Lung (tissue), 12 donors: ENCODE data around the gene EYA4. TPM values are rescaled to one million over a fixed set of nuclear protein-coding genes. Genes with fewer than 3 reads are reported as not detected.

ENCODE experiments used
- ATAC-seq: fragments of 200-7000 bp; cut with Tn5 transposase; one replicate; pipeline ENCODE4 v1.9.1; 2020; ENCODE audit warnings: moderate number of reproducible peaks; ENCODE audit not compliant: insufficient read depth, low FRiP score
- DNase-seq, 3 donors: peaks; one replicate each; pipeline ENCODE4 v3.0.0-alpha.2; 2013 to 2017
- H3K27ac ChIP-seq, 2 donors: one replicate each; pipeline ENCODE4 v1.5.1; 2013; ENCODE audit warnings: mild to moderate bottlenecking in 2 of 2, moderate library complexity in 2 of 2, control low read depth in 1 of 2, inconsistent platforms in 1 of 2, low read depth in 1 of 2, low read length in 1 of 2
- H3K27me3 ChIP-seq, 3 donors: one replicate each; pipeline ENCODE4 v1.5.1; 2013; ENCODE audit warnings: low read length in 2 of 3; ENCODE audit not compliant: control insufficient read depth in 3 of 3, insufficient read depth in 3 of 3
- H3K36me3 ChIP-seq, 4 donors: one replicate each; pipeline ENCODE4 v1.5.1; 2013; ENCODE audit warnings: low read length in 4 of 4, mild to moderate bottlenecking in 1 of 4, moderate library complexity in 1 of 4; ENCODE audit not compliant: control insufficient read depth in 4 of 4, insufficient read depth in 4 of 4
- H3K4me1 ChIP-seq, 5 donors: one replicate each; pipeline ENCODE4 v1.5.1; 2013; ENCODE audit warnings: low read length in 5 of 5, mild to moderate bottlenecking in 2 of 5, moderate library complexity in 1 of 5; ENCODE audit not compliant: control insufficient read depth in 5 of 5, insufficient read depth in 5 of 5
- H3K4me3 ChIP-seq: one replicate; pipeline ENCODE4 v1.5.1; 2013; ENCODE audit warnings: mild to moderate bottlenecking, control low read depth, moderate library complexity
- H3K9ac ChIP-seq, 2 donors: one replicate each; pipeline ENCODE4 v1.5.1; 2013; ENCODE audit warnings: low read length in 2 of 2, control low read depth in 1 of 2; ENCODE audit not compliant: insufficient read depth in 1 of 2
- H3K9me3 ChIP-seq, 4 donors: one replicate each; pipeline ENCODE4 v1.5.1; 2013; ENCODE audit warnings: low read length in 3 of 4, mild to moderate bottlenecking in 1 of 4, moderate library complexity in 1 of 4; ENCODE audit not compliant: control insufficient read depth in 4 of 4, insufficient read depth in 3 of 4
- WGBS, 2 donors: extraction: QIAGEN DNeasy Blood & Tissue Kit; methylation state at CpG; one replicate each; pipeline ENCODE4 v1.1.7; 2013; 5-methylcytosine and 5-hydroxymethylcytosine counted together
- polyA plus RNA-seq, 2 donors: library from polyadenylated mRNA; stranded (reverse); fragments of 200-250 nt; gene quantifications; one replicate each; pipeline ENCODE4 v1.2.1, GENCODE V29; 2013
- total RNA-seq, 2 donors: library from RNA; depleted of rRNA in 1 of 2; stranded (reverse); fragments of >200 nt in 1 of 2; gene quantifications; one replicate each; pipeline ENCODE4 v1.2.1, GENCODE V29; 2014 to 2021
- TF ChIP-seq, protein P1 (sequence below): IDR thresholded peaks from 2 replicates; pipeline ENCODE4 v1.5.1; 2012; ENCODE audit warnings: mild to moderate bottlenecking; ENCODE audit errors: control extremely low read depth, extremely low read depth
- donor health status: control.
- donor health status: control.
- donor health status: Bipolar disorder and iron deficiency.
- donor health status: healthy.
- donor health status: DM: yes; HTN: yes; CAD: no.

EYA4 gene
- total and polyA plus RNA-seq, 4 donors: 0.49 to 7.4 (median 2.2) TPM

- Histone ChIP-seq H3K9ac (no peak overlapping the region), H3K36me3 (no peaks in the 10 kb centered on the region), H3K9me3 (no peaks in the 10 kb centered on the region), H3K27ac (no peak overlapping the region), H3K4me3 (no peak overlapping the region), H3K27me3 (no peaks in the 10 kb centered on the region), H3K4me1 (peaks cover 0 to 3% (median 0%) of the 10 kb centered on the region in 5 donors)
- WGBS, 2 donors: 83% methylated on average over 3 of the region's 3 CpGs
- TF ChIP-seq, protein P1, sequence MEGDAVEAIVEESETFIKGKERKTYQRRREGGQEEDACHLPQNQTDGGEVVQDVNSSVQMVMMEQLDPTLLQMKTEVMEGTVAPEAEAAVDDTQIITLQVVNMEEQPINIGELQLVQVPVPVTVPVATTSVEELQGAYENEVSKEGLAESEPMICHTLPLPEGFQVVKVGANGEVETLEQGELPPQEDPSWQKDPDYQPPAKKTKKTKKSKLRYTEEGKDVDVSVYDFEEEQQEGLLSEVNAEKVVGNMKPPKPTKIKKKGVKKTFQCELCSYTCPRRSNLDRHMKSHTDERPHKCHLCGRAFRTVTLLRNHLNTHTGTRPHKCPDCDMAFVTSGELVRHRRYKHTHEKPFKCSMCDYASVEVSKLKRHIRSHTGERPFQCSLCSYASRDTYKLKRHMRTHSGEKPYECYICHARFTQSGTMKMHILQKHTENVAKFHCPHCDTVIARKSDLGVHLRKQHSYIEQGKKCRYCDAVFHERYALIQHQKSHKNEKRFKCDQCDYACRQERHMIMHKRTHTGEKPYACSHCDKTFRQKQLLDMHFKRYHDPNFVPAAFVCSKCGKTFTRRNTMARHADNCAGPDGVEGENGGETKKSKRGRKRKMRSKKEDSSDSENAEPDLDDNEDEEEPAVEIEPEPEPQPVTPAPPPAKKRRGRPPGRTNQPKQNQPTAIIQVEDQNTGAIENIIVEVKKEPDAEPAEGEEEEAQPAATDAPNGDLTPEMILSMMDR: no peak
- ATAC-seq (no peak), DNase-seq (no peak)
Observed at GRCh38 chr6:133333852-133334251, 92.7 kb downstream of the EYA4 start.

DNA sequence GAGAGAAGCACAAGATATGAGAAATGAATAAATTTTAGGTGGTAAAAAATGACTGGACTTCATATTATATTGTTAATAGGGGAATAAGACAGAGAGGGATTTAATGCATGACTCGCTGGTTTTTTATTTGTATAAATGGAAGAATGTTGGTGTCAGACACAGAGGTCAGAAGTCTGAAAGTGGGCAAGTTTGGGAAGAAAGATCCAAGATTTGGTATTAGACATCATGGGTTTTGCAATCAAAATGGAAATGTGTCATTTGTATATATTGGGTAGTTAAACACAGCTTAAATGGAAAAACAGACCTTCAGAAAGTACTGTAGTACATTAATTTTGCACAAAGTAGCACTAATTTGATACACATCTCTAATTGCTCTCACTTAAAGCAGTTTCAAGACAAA is 96.2 kb downstream of the EYA4 start:
- H3K9ac ChIP-seq: no peak overlapping the region
- ATAC-seq (no peak), DNase-seq (no peak)
- no peak overlapping the region for H3K4me3 ChIP-seq
- no peaks in the 10 kb centered on the region for H3K27me3 ChIP-seq
- no peak overlapping the region for H3K27ac ChIP-seq
- no peaks in the 10 kb centered on the region for H3K36me3 ChIP-seq
- WGBS, 2 donors: 91 to 92% methylated on average over 1 of the region's 1 CpG
- no peaks in the 10 kb centered on the region for H3K9me3 ChIP-seq
- TF ChIP-seq, protein P1: no peak
- peaks cover 0 to 6% (median 0%) of the 10 kb centered on the region in 5 donors for H3K4me1 ChIP-seq

- Histone ChIP-seq H3K27ac (no peak overlapping the region), H3K9me3 (no peaks in the 10 kb centered on the region)
- ATAC-seq: no peak
Observed at GRCh38 chr6:133339543-133340384, 98.6 kb downstream of the EYA4 start.

More at GRCh38 chr6:133339543-133340384, 98.6 kb downstream of the EYA4 start:
- Histone ChIP-seq H3K27me3 (no peaks in the 10 kb centered on the region), H3K4me3 (no peak overlapping the region), H3K9ac (no peak overlapping the region), H3K36me3 (no peaks in the 10 kb centered on the region), H3K4me1 (peaks cover 0 to 6% (median 0%) of the 10 kb centered on the region in 5 donors)
- TF ChIP-seq, protein P1: no peak
- 83 to 84% methylated on average over 7 of the region's 7 CpGs for WGBS, 2 donors
- DNase-seq: no peak
